Measurements from ENCODE around the gene CEMIP.

Gene CEMIP

GRCh38 chr15:80979538-80980200, 200.5 kb downstream of the CEMIP start:
- DNase-seq (ENCODE audit: low read depth in 2 of 2): no peak

GRCh38 chr15:80982205-80982604, 203.0 kb downstream of the CEMIP start:
- no peak for DNase-seq (ENCODE audit: low read depth in 2 of 2)

DNA sequence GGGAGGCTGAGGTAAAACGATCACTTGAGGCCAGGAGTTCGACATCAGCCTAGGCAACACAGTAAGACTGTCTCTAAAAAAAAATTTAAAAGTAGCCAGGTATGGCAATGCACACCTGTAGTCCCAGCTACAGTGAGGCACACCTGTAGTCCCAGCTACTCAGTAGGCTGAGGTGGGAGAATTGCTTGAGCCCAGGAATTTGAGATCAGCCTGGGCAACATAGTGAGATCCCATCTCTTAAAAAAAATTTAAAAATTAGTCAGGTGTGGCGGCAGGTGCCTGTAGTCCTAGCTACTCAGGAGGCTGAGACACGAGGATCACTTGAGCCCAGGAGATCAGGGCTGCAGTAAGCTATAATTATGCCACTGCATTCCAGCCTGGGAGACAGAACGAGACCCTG, 203.7 kb downstream of the CEMIP start:
- no peak for DNase-seq (ENCODE audit: low read depth in 2 of 2)

DNA sequence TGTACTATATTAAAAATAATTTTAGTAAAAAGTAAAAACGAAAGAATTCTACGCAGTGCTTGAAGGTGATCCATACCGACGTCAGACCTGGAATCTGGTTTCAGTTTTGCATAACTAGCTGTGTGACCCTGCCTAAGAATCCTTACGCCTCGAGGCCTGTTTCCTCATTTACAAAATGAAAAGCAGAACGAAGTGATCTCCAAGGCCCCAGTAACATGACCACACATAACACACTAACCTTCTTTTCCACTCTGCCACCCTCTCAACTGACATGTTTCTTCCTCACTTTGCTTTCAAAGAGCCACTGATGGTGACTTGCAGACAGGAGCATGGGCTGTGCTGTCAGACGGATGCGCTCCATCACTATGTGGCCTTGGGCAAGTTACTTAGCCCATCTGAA, 205.7 kb downstream of the CEMIP start:
- DNase-seq (ENCODE audit: low read depth in 2 of 2): no peak

DNA sequence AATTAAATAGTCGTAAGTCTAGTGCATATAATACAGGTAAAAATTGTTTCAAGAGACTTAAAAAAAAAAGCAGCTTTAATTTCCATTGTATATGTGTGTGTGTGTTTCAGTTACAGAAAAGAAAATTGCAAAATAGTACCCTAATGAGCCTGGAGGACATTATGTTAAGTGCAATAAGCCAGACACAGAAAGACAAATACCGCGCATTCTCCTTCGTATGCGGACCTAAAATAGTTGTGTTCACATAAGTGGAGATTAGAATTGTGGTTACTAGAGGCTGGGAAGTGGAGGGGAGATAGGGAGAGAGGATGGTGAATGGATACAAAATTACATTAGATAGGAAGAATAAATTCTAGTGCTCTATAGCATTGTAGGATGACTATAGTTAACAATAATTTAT, 206.8 kb downstream of the CEMIP start:
- no peak for DNase-seq (ENCODE audit: low read depth in 2 of 2)

- no peak for DNase-seq (ENCODE audit: low read depth in 2 of 2)
Observed at GRCh38 chr15:80986487-80986886, 207.3 kb downstream of the CEMIP start.

DNA sequence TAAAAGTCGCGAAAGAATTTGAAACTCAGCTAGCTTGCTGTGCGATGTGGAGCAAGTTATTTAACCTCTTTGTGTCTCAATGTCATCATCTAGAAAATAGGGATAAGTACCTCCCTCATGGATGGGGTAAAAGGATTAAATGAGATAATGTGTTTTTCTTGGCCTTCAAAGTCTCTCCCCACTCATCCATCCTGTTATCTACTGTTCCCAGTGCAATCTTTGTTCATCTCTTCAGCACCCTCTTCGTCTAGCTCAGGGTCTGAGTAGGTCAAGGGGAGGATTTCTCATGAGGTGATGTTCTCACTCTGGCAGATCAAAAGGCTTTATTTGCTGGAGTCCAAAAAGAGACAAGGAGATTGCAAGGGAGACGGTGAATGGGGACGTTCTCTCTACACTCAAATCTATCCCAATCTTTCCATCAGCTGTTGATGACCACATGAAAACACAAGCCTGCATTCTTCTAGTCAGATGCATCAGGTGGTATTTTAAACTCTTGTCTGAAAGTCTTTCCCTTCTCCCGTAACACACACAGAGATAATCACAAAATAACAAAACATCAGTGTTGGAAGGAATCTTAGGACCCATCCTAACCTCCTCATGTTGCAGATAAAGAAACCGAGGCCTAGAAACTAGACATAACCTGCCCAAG, 209.1 kb downstream of the CEMIP start:
- no peak for DNase-seq (ENCODE audit: low read depth in 2 of 2)

GRCh38 chr15:80989081-80989517, 209.9 kb downstream of the CEMIP start:
- DNase-seq (ENCODE audit: low read depth in 2 of 2): no peak

- peak; percentile 98 for DNase-seq (ENCODE audit: low read depth in 2 of 2)
Observed at GRCh38 chr15:80989518-80990478, 210.6 kb downstream of the CEMIP start, which contains the start of gene MESD. Gene MESD (minus strand): TSS chr15:80989819. CDS start chr15:80989791, 28 bp downstream.

- no peak for DNase-seq (ENCODE audit: low read depth in 2 of 2)
Observed at GRCh38 chr15:80990955-80991354, 211.8 kb downstream of the CEMIP start.

- no peak for DNase-seq (ENCODE audit: low read depth in 2 of 2)
Observed at GRCh38 chr15:80991421-80991820, 212.3 kb downstream of the CEMIP start.

GRCh38 chr15:80992006-80992405, 212.8 kb downstream of the CEMIP start:
- no peak for DNase-seq (ENCODE audit: low read depth in 2 of 2)

DNA sequence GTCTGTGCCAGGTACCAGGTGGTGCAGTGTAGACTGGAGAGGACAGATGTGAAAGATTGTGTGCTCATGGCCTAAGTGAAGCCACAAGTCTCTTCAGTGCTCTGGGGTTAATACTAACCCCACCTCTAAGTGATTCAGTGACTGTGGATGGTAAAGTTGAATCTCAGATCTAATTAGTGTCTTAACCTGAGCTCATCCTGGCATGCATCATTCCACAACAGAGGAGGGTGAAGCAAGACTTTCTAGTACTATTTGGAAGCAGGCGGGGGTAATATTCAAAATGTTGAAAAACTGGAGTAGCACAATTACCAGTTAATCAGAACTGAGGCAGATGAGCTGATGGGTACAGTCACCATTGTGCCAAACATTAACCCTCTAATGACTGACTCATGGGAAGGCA, 213.3 kb downstream of the CEMIP start:
- DNase-seq (ENCODE audit: low read depth in 2 of 2): no peak

GRCh38 chr15:80996247-80996646, 217.1 kb downstream of the CEMIP start:
- no peak for DNase-seq (ENCODE audit: low read depth in 2 of 2)

- DNase-seq (ENCODE audit: low read depth in 2 of 2): no peak
Observed at GRCh38 chr15:80997692-80998091, 218.5 kb downstream of the CEMIP start.

- no peak for DNase-seq (ENCODE audit: low read depth in 2 of 2)
Observed at GRCh38 chr15:80998251-80998650, 219.1 kb downstream of the CEMIP start.

GRCh38 chr15:80999623-81000036, 220.5 kb downstream of the CEMIP start:
- DNase-seq (ENCODE audit: low read depth in 2 of 2): peak in 1 of 2 donors; percentile 15

- no peak for DNase-seq (ENCODE audit: low read depth in 2 of 2)
Observed at GRCh38 chr15:81000144-81000623, 221.0 kb downstream of the CEMIP start.

GRCh38 chr15:81000624-81001151, 221.5 kb downstream of the CEMIP start, which contains the start of gene TLNRD1:
Gene TLNRD1 (plus strand): TSS chr15:81000923. CDS start chr15:81002272, 1,349 bp downstream.
- DNase-seq (ENCODE audit: low read depth in 2 of 2): peak; percentile 52 to 65
